Astrocyte (in vitro differentiated cells and primary cell): Measurements from ENCODE around the gene NAV2.

Source experiments
- EZH2 ChIP-seq: IDR thresholded peaks from 2 replicates; pipeline ENCODE4 v1.6.1; 2012; ENCODE audit warnings: mild to moderate bottlenecking, low read length, inconsistent platforms; ENCODE audit not compliant: insufficient read depth
- TF ChIP-seq, protein P1 (sequence below): IDR thresholded peaks from 2 replicates; pipeline ENCODE4 v1.5.1; 2011; ENCODE audit warnings: low read depth, mild to moderate bottlenecking, inconsistent platforms, low read length, moderate library complexity; ENCODE audit not compliant: insufficient read depth

DNA sequence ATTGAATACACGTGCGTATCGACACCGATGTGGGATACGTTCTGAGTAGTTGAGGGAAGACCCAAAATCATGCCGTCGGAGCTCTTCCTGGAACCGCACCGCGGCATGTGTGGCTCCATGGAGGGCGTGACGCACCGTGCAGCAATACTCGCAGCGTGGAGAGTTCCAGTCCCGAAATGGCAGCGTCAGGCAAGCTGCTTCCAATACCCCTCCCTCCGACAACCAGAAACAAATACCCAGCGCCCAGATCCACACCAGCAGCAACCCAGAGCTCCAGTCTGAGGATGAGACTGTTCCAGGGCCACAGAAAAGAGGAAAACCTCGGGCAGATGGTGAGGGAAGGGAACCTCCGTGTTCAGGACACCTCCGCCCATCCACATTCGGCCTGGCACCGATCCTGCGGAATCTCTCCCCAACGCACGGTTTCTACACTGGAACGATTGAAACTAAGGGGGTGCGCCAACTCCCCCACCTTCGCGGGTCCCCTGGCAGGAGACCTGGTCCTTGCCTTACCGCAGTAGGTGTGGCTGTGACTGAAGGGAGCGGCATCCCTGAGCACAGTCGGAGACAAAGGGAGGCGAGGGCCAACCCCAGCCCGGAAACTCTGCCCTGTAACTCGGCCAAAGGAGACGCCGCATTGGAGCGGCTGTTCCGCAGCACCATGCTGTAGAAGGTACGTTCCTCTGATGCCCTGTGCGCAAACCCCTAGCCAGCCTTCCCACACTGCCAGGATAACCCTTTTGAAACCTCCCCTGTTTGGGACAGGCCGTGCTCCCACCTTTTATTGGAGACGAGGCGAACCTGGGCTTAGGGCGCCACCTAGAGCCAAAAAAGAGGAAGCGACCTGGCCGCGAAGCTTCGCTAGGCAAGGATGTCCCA, 419.4 kb downstream of the NAV2 start:
- TF ChIP-seq, protein P1, sequence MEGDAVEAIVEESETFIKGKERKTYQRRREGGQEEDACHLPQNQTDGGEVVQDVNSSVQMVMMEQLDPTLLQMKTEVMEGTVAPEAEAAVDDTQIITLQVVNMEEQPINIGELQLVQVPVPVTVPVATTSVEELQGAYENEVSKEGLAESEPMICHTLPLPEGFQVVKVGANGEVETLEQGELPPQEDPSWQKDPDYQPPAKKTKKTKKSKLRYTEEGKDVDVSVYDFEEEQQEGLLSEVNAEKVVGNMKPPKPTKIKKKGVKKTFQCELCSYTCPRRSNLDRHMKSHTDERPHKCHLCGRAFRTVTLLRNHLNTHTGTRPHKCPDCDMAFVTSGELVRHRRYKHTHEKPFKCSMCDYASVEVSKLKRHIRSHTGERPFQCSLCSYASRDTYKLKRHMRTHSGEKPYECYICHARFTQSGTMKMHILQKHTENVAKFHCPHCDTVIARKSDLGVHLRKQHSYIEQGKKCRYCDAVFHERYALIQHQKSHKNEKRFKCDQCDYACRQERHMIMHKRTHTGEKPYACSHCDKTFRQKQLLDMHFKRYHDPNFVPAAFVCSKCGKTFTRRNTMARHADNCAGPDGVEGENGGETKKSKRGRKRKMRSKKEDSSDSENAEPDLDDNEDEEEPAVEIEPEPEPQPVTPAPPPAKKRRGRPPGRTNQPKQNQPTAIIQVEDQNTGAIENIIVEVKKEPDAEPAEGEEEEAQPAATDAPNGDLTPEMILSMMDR: peak; percentile 83
- TF ChIP-seq EZH2: no peak
